ENCODE measurements around the gene AFDN.

The AFDN gene

GRCh38 chr6:167826896-167827582, at the start of gene AFDN:
TSS of gene AFDN (plus strand) at chr6:167826911. CDS start at chr6:167827133, 222 bp downstream.
- Histone ChIP-seq H3K36me3 (ENCODE audit: insufficient read depth, low read length) (no peaks in the 10 kb centered on the region), H3K9me3 (ENCODE audit: insufficient read depth, low read depth, low read length) (no peaks in the 10 kb centered on the region), H3K4me1 (ENCODE audit: insufficient read depth, low read length, poor library complexity, severe bottlenecking) (no peaks in the 10 kb centered on the region), H2AFZ (ENCODE audit: low read length) (no peak within 1 kb of the TSS), H3K4me3 (ENCODE audit: low read length, poor library complexity, severe bottlenecking) (no peak within 1 kb of the TSS), H3K79me2 (ENCODE audit: insufficient read depth, low read length) (no peaks in the 10 kb centered on the region), H3K9me2 (replicated peaks; ENCODE audit: low read depth, low read length) (no peaks in the 10 kb centered on the region), H4K20me1 (ENCODE audit: insufficient read depth, low read length, poor library complexity, severe bottlenecking) (no peaks in the 10 kb centered on the region), H3K4me2 (ENCODE audit: low read depth, low read length, poor library complexity, severe bottlenecking) (no peak within 1 kb of the TSS), H3K9ac (ENCODE audit: low read depth, low read length, poor library complexity, severe bottlenecking) (no peak within 1 kb of the TSS), H3F3A (ENCODE audit: low read depth) (no peaks in the 10 kb centered on the region), H3K27me3 (ENCODE audit: insufficient read depth, low read length, poor library complexity, severe bottlenecking) (no peaks in the 10 kb centered on the region)
- TF ChIP-seq CTCF (conservative IDR thresholded peaks at IDR 0.05; ENCODE audit: low read length) (no peak), EZH2phosphoT487 (IDR thresholded peaks at IDR 0.05; ENCODE audit: borderline replicate concordance) (no peak)

GRCh38 chr6:167778497-167779128, 48.1 kb upstream of the AFDN start:
- H3K36me3 ChIP-seq (ENCODE audit: insufficient read depth, low read length) = no peaks in the 10 kb centered on the region
- no peak overlapping the region for H2AFZ ChIP-seq (ENCODE audit: low read length)
- H3K4me3 ChIP-seq (ENCODE audit: low read length, poor library complexity, severe bottlenecking) = no peak overlapping the region
- no peak overlapping the region for H3K4me2 ChIP-seq (ENCODE audit: low read depth, low read length, poor library complexity, severe bottlenecking)
- no peak overlapping the region for H3K9ac ChIP-seq (ENCODE audit: low read depth, low read length, poor library complexity, severe bottlenecking)
- no peaks in the 10 kb centered on the region for H3K27me3 ChIP-seq (ENCODE audit: insufficient read depth, low read length, poor library complexity, severe bottlenecking)
- no peaks in the 10 kb centered on the region for H3K79me2 ChIP-seq (ENCODE audit: insufficient read depth, low read length)
- TF ChIP-seq EZH2phosphoT487 (IDR thresholded peaks at IDR 0.05; ENCODE audit: borderline replicate concordance) (no peak), CTCF (conservative IDR thresholded peaks at IDR 0.05; ENCODE audit: low read length) (no peak)
- H3K9me2 ChIP-seq (replicated peaks; ENCODE audit: low read depth, low read length) = no peaks in the 10 kb centered on the region
- H3F3A ChIP-seq (ENCODE audit: low read depth) = no peaks in the 10 kb centered on the region
- no peaks in the 10 kb centered on the region for H4K20me1 ChIP-seq (ENCODE audit: insufficient read depth, low read length, poor library complexity, severe bottlenecking)
- no peaks in the 10 kb centered on the region for H3K4me1 ChIP-seq (ENCODE audit: insufficient read depth, low read length, poor library complexity, severe bottlenecking)
- peaks cover 18% of the 10 kb centered on the region; the same call in 1 of the 2 replicates for H3K9me3 ChIP-seq (ENCODE audit: insufficient read depth, low read depth, low read length)

- H3F3A ChIP-seq (ENCODE audit: low read depth) = no peaks in the 10 kb centered on the region
- no peak for TF ChIP-seq CTCF (conservative IDR thresholded peaks at IDR 0.05; ENCODE audit: low read length)
- no peak for TF ChIP-seq EZH2phosphoT487 (IDR thresholded peaks at IDR 0.05; ENCODE audit: borderline replicate concordance)
- no peaks in the 10 kb centered on the region for H3K4me1 ChIP-seq (ENCODE audit: insufficient read depth, low read length, poor library complexity, severe bottlenecking)
- no peak overlapping the region for H3K4me3 ChIP-seq (ENCODE audit: low read length, poor library complexity, severe bottlenecking)
- no peaks in the 10 kb centered on the region for H3K27me3 ChIP-seq (ENCODE audit: insufficient read depth, low read length, poor library complexity, severe bottlenecking)
- peaks cover 22% of the 10 kb centered on the region for H3K9me3 ChIP-seq (ENCODE audit: insufficient read depth, low read depth, low read length)
- no peaks in the 10 kb centered on the region for H4K20me1 ChIP-seq (ENCODE audit: insufficient read depth, low read length, poor library complexity, severe bottlenecking)
- no peaks in the 10 kb centered on the region for H3K36me3 ChIP-seq (ENCODE audit: insufficient read depth, low read length)
- no peak overlapping the region for H3K4me2 ChIP-seq (ENCODE audit: low read depth, low read length, poor library complexity, severe bottlenecking)
- no peaks in the 10 kb centered on the region for H3K79me2 ChIP-seq (ENCODE audit: insufficient read depth, low read length)
- H2AFZ ChIP-seq (ENCODE audit: low read length) = no peak overlapping the region
- no peaks in the 10 kb centered on the region for H3K9me2 ChIP-seq (replicated peaks; ENCODE audit: low read depth, low read length)
- no peak overlapping the region for H3K9ac ChIP-seq (ENCODE audit: low read depth, low read length, poor library complexity, severe bottlenecking)
These were observed 47.4 kb upstream of the AFDN start for GRCh38 chr6:167779129-167779992.
